Osteoblast (primary cell): ENCODE data around the gene EDAR. TPM values are rescaled to one million over a fixed set of nuclear protein-coding genes. Genes with fewer than 3 reads are reported as not detected.

Source experiments
- DNase-seq: peaks from one replicate; pipeline ENCODE4 v3.0.0; 2011; ENCODE audit warnings: low spot score, mixed read lengths; ENCODE audit not compliant: insufficient read length; ENCODE audit errors: missing footprints
- H2AFZ ChIP-seq: 2 replicates; pipeline ENCODE4 v1.6.0; 2011; ENCODE audit warnings: mild to moderate bottlenecking, low read length
- H3K27ac ChIP-seq: 2 replicates; pipeline ENCODE4 v1.5.1; 2011; ENCODE audit warnings: mild to moderate bottlenecking, low read depth, low read length, moderate library complexity
- H3K27me3 ChIP-seq: 2 replicates; pipeline ENCODE4 v1.6.0; 2012; ENCODE audit warnings: mild to moderate bottlenecking, control low read depth, inconsistent platforms, low read length, moderate library complexity; ENCODE audit not compliant: insufficient read depth
- H3K36me3 ChIP-seq: 2 replicates; pipeline ENCODE4 v1.5.1; 2011; ENCODE audit warnings: mild to moderate bottlenecking, low read length, control low read depth, moderate library complexity; ENCODE audit not compliant: insufficient read depth
- H3K4me1 ChIP-seq: 2 replicates; pipeline ENCODE4 v1.5.1; 2011; ENCODE audit warnings: mild to moderate bottlenecking, low read length, control low read depth, moderate library complexity; ENCODE audit not compliant: insufficient read depth
- H3K4me2 ChIP-seq: 2 replicates; pipeline ENCODE4 v1.6.0; 2011; ENCODE audit warnings: mild to moderate bottlenecking, low read length; ENCODE audit not compliant: insufficient read depth
- H3K4me3 ChIP-seq: fragments of 200-600 bp; sonication (generic); 3 replicates; pipeline ENCODE4 v1.5.1; 2012; ENCODE audit warnings: mild to moderate bottlenecking, low read length, inconsistent platforms; ENCODE audit not compliant: insufficient read depth
- H3K79me2 ChIP-seq: 2 replicates; pipeline ENCODE4 v1.6.0; 2012; ENCODE audit warnings: mild to moderate bottlenecking, low read length, control low read depth, inconsistent platforms; ENCODE audit not compliant: insufficient read depth
- H3K9me3 ChIP-seq: 2 replicates; pipeline ENCODE4 v1.5.1; 2011; ENCODE audit warnings: low read depth, low read length, control low read depth
- H4K20me1 ChIP-seq: 2 replicates; pipeline ENCODE4 v1.6.0; 2012; ENCODE audit warnings: mild to moderate bottlenecking, low read length, control low read depth; ENCODE audit not compliant: insufficient read depth
- total RNA-seq: library from RNA; depleted of rRNA; stranded (reverse); fragments of >200 nt; gene quantifications from 2 replicates; pipeline ENCODE4 v1.2.3, GENCODE V29; 2012
- TF ChIP-seq, protein P1 (sequence below): IDR thresholded peaks from 2 replicates; pipeline ENCODE4 v1.5.1; 2011; ENCODE audit warnings: mild to moderate bottlenecking, low read depth, low read length, moderate library complexity; ENCODE audit errors: extremely low read depth

Gene EDAR
- total RNA-seq, 1 donor: not detected

DNA sequence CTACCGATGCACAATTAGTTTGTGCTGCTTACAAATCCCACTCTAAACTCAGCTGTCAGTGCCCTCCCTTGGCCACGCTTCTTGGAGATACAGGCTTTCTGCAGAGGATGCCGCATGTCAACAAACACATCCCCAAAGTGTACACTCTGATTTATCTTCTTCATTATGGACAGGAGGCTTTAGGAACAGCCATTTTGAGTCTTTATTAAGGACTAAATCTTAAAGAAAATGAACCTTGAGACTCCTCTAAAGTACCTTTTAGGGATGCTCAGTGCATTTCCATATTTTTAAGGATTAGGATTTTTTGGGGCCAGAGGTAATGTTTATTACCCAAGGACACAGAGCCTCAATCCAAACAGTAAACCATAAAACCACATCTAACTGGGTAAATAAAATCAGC lies 6.0 kb downstream of the EDAR start:
- TF ChIP-seq, protein P1, sequence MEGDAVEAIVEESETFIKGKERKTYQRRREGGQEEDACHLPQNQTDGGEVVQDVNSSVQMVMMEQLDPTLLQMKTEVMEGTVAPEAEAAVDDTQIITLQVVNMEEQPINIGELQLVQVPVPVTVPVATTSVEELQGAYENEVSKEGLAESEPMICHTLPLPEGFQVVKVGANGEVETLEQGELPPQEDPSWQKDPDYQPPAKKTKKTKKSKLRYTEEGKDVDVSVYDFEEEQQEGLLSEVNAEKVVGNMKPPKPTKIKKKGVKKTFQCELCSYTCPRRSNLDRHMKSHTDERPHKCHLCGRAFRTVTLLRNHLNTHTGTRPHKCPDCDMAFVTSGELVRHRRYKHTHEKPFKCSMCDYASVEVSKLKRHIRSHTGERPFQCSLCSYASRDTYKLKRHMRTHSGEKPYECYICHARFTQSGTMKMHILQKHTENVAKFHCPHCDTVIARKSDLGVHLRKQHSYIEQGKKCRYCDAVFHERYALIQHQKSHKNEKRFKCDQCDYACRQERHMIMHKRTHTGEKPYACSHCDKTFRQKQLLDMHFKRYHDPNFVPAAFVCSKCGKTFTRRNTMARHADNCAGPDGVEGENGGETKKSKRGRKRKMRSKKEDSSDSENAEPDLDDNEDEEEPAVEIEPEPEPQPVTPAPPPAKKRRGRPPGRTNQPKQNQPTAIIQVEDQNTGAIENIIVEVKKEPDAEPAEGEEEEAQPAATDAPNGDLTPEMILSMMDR: no peak
- no peak for DNase-seq
- H3K9me3 ChIP-seq: no peaks in the 10 kb centered on the region

DNA sequence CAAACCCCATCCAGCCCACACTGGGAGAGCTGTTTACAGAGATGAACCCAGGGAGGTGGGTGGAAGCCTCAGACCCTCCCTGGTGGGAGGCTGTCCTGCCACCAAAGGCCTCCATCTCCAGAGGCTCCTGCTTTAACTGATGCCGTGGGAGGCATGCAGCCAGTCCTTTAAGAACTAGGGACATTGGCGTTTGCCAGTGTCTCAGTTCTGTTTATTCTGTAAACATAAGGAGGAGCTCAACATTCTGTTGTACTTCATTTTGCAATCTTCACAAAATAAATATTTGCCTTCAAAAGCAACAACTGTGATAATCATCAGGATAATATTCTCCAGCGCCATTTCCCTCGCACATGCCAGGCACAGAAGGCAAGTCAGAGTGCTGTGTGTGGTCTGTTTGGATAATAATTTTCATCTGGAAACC lies 6.8 kb downstream of the EDAR start:
- H3K4me1 ChIP-seq: no peaks in the 10 kb centered on the region
- H3K4me2 ChIP-seq: no peak overlapping the region
- no peak overlapping the region for H3K27ac ChIP-seq
- no peaks in the 10 kb centered on the region for H4K20me1 ChIP-seq
- no peak overlapping the region for H2AFZ ChIP-seq
- H3K9me3 ChIP-seq: no peaks in the 10 kb centered on the region
- H3K4me3 ChIP-seq: no peak overlapping the region
- DNase-seq: no peak
- no peaks in the 10 kb centered on the region for H3K36me3 ChIP-seq
- TF ChIP-seq, protein P1: no peak
- no peaks in the 10 kb centered on the region for H3K79me2 ChIP-seq
- H3K27me3 ChIP-seq: peaks cover 71% of the 10 kb centered on the region

More for the DNA sequence above, 6.0 kb downstream of the EDAR start:
- no peaks in the 10 kb centered on the region for H4K20me1 ChIP-seq
- H3K4me1 ChIP-seq: no peaks in the 10 kb centered on the region
- H3K79me2 ChIP-seq: no peaks in the 10 kb centered on the region
- no peak overlapping the region for H3K4me3 ChIP-seq
- no peaks in the 10 kb centered on the region for H3K36me3 ChIP-seq
- no peak overlapping the region for H3K27ac ChIP-seq
- no peak overlapping the region for H3K4me2 ChIP-seq
- no peak overlapping the region for H2AFZ ChIP-seq
- H3K27me3 ChIP-seq: peaks cover 79% of the 10 kb centered on the region

GRCh38 chr2:108981846-108982245 lies 7.2 kb downstream of the EDAR start:
- Histone ChIP-seq H3K4me2 (no peak overlapping the region), H3K36me3 (no peaks in the 10 kb centered on the region), H3K4me1 (no peaks in the 10 kb centered on the region), H2AFZ (no peak overlapping the region), H3K79me2 (no peaks in the 10 kb centered on the region), H3K9me3 (no peaks in the 10 kb centered on the region), H3K27me3 (peaks cover 67% of the 10 kb centered on the region), H3K27ac (no peak overlapping the region), H3K4me3 (no peak overlapping the region), H4K20me1 (no peaks in the 10 kb centered on the region)
- TF ChIP-seq, protein P1: no peak
- no peak for DNase-seq

- DNase-seq: no peak
- Histone ChIP-seq H3K9me3 (no peaks in the 10 kb centered on the region), H4K20me1 (no peaks in the 10 kb centered on the region), H3K4me2 (no peak overlapping the region), H3K36me3 (no peaks in the 10 kb centered on the region), H3K4me1 (no peaks in the 10 kb centered on the region), H3K79me2 (no peaks in the 10 kb centered on the region), H2AFZ (no peak overlapping the region), H3K27me3 (peaks cover 50% of the 10 kb centered on the region), H3K4me3 (no peak overlapping the region), H3K27ac (no peak overlapping the region)
- TF ChIP-seq, protein P1: no peak
Observed at GRCh38 chr2:108980076-108980475, 8.9 kb downstream of the EDAR start.
